Measurements from ENCODE around the gene PIEZO2.

The PIEZO2 gene

GRCh38 chr18:10743766-10744165 is 405.6 kb downstream of the PIEZO2 start:
- no peak for TF ChIP-seq CTCF (IDR thresholded peaks at IDR 0.05; ENCODE audit: low read depth, low read length)

DNA sequence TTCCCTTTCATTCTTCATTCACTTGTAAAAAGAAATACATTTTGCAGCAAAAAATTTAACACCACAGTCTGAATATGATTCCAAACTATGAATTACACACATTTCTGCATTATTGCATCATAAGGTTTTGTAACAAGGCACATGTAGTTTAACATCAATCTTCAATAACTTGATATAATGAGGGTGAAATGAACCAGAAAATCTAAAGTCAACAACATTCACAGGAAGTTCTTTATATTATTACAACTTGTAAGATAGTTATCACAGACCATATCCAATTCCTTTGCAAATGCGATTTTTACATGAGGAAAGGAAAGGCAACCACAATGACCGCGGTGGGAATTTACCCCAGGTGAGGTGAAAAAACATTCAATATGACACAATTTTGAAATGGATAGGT is 410.2 kb downstream of the PIEZO2 start:
- no peak for TF ChIP-seq CTCF (IDR thresholded peaks at IDR 0.05; ENCODE audit: low read depth, low read length)
- no peak for DNase-seq (ENCODE audit: extremely low read depth, low read depth)

More at GRCh38 chr18:10743766-10744165, 405.6 kb downstream of the PIEZO2 start:
- DNase-seq (ENCODE audit: extremely low read depth, low read depth): no peak

DNA sequence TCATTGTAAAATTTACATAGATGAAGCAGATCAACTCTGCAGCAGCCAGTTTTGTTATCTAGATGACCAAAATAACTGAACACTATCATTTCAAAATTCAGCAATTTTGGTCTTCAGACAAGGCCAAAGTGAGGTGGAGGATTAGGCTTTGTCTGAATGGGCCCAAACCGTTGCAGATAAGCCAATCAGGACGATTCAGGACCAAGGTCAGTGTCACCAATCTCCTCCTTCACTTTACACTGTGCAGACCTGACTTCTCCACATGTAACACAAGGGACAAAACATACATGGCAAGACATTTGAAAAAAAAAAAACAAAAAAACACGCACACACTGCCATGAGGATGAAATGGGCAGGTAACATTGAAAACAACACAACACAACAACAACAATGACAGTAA is 412.4 kb downstream of the PIEZO2 start:
- no peak for TF ChIP-seq CTCF (IDR thresholded peaks at IDR 0.05; ENCODE audit: low read depth, low read length)
- no peak for DNase-seq (ENCODE audit: extremely low read depth, low read depth)

DNA sequence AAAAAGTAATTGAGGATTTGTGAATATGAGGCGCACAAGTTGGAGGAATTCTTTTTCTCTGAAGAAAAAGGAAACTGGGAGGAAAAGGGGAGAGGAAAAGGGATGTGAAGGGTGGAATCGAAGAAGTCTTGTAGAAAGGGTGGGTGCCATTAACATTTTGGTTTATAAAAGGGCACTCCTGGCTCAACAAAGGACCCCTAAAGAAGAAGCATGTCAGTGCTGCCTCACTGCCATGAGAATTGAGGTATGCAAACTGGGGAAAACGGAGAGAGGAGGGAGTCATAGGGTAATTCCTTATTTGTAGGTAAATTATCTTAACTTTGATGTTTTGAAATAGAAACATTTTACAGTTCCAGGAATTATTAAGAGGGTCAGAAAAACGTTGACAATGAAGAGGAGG is 416.4 kb downstream of the PIEZO2 start:
- DNase-seq (ENCODE audit: extremely low read depth, low read depth): no peak
- no peak for TF ChIP-seq CTCF (IDR thresholded peaks at IDR 0.05; ENCODE audit: low read depth, low read length)

- TF ChIP-seq CTCF (IDR thresholded peaks at IDR 0.05; ENCODE audit: low read depth, low read length): no peak
- no peak for DNase-seq (ENCODE audit: extremely low read depth, low read depth)
These were observed 421.9 kb downstream of the PIEZO2 start for GRCh38 chr18:10727477-10727876.

GRCh38 chr18:10726198-10727068 is 422.9 kb downstream of the PIEZO2 start:
- TF ChIP-seq CTCF (IDR thresholded peaks at IDR 0.05; ENCODE audit: low read depth, low read length): no peak
- no peak for DNase-seq (ENCODE audit: extremely low read depth, low read depth)

DNA sequence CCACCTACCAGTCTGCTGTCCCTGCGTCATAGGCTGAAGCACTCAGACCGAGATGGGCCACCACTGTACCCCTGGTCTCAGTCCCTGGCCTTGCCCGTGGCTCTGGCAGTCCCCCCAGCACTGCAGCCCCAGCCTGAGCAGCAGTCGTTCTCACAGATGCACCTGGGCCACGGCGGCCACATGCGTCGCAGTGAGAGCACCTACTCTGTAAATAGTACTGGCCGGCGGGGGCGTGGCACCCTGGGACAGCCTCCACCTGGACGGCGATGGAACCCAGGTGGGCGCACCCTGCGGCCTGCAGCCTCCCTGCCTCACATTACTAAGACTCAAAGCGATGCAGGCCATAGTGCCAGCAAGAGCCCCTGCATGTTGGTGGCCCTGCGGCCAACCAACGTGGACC is 424.7 kb downstream of the PIEZO2 start:
- no peak for DNase-seq (ENCODE audit: extremely low read depth, low read depth)
- TF ChIP-seq CTCF (IDR thresholded peaks at IDR 0.05; ENCODE audit: low read depth, low read length): no peak

Data from AG09319 (cell line).